Measurements from ENCODE around the gene C21orf58.
"Not testable (repeated sequence)": the region's sequence is repeated elsewhere in the genome, so short reads cannot be mapped to it uniquely, and the experiment has no call there.

The C21orf58 gene

DNA sequence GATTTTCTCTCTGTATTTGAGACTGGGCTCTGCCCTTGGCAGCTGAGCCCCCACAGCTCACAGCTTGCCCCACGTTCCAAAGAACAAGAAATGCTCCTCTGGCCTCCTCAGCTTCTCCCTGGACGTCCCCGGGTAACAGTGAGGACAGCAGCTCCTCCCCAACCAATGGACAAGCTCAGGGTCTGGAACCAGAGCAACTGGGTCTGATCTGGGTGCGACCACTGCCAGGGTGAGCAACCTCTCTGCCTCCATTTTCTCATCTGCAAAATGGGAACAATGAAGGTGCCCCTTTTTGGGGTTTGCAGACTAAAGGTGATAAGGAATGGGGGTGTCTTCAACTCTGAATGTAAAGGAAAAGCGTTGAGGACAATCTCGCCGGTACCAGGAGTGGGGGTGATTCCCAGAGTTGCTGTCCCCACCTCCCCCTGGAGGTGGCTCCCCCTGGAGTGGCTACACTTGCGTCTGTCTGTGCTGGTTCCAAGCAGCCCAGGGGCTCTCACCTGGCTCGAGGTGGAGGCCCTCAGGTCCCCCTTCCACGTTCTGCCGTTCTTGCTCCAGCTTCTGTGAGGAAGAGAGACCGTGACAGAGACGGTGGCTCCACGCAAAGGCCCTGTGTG, 6.9 kb downstream of the C21orf58 start:
- peaks cover 23% of the 10 kb centered on the region for H3K4me1 ChIP-seq (ENCODE audit: insufficient read depth, insufficient read length)
- H3K9ac ChIP-seq (ENCODE audit: insufficient read length, low read depth) = peak overlapping the region; percentile 1
- H3K9me3 ChIP-seq (ENCODE audit: insufficient read depth, low read length) = no peaks in the 10 kb centered on the region
- H3K4me3 ChIP-seq (ENCODE audit: insufficient read length, low read depth) = no peak overlapping the region
- DNase-seq (ENCODE audit: low read depth, low spot score) = no peak
- H3K36me3 ChIP-seq (ENCODE audit: insufficient read depth, insufficient read length, low read length) = peaks cover 71% of the 10 kb centered on the region
- no peak for TF ChIP-seq YY1 (IDR thresholded peaks at IDR 0.05; ENCODE audit: insufficient read depth, insufficient read length)
- TF ChIP-seq SUZ12 (IDR thresholded peaks at IDR 0.05; ENCODE audit: extremely low read depth, insufficient read depth, insufficient read length) = no peak
- no peak for TF ChIP-seq ZNF274 (IDR thresholded peaks at IDR 0.05; ENCODE audit: low read depth, low read length)
- H3K27me3 ChIP-seq (ENCODE audit: insufficient read depth, insufficient read length) = no peaks in the 10 kb centered on the region

DNA sequence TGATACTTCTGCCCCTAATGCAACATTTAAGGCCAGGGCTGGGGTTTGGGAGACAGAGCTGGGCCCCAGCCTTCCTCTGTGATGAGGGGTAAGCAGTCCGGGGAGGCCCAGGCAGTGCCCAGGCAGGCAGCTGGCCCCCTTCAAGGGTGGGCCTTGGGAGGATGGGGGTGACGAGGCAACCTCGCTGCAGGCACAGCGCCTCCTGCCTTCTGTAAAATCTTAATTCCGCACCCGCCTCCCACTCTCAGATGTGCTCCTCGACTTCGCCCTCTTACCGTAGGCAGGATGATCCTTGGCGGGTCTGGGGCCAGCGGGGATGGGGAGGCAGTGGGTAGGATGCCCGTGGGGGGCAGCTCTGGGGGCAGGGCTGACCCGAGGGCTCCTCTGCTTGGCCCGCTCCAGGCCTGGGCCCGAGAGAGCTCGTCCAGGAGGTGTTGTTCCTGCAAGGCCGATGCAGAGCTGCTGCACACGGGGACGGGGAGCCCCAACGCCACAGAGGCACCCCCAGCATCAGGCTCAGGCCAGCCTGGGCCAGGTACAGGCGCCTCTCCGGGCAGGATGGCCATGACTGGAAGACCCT, 9.1 kb downstream of the C21orf58 start:
- Histone ChIP-seq H3K4me3 (ENCODE audit: insufficient read length, low read depth) (no peak overlapping the region), H3K27me3 (ENCODE audit: insufficient read depth, insufficient read length) (no peaks in the 10 kb centered on the region), H3K36me3 (ENCODE audit: insufficient read depth, insufficient read length, low read length) (peaks cover 79% of the 10 kb centered on the region), H3K9me3 (ENCODE audit: insufficient read depth, low read length) (no peaks in the 10 kb centered on the region), H3K4me1 (ENCODE audit: insufficient read depth, insufficient read length) (peaks cover 23% of the 10 kb centered on the region), H3K9ac (ENCODE audit: insufficient read length, low read depth) (peak overlapping the region; percentile 13)
- no peak for TF ChIP-seq ZNF274 (IDR thresholded peaks at IDR 0.05; ENCODE audit: low read depth, low read length)
- no peak for TF ChIP-seq YY1 (IDR thresholded peaks at IDR 0.05; ENCODE audit: insufficient read depth, insufficient read length)
- no peak for TF ChIP-seq SUZ12 (IDR thresholded peaks at IDR 0.05; ENCODE audit: extremely low read depth, insufficient read depth, insufficient read length)
- DNase-seq (ENCODE audit: low read depth, low spot score) = no peak

DNA sequence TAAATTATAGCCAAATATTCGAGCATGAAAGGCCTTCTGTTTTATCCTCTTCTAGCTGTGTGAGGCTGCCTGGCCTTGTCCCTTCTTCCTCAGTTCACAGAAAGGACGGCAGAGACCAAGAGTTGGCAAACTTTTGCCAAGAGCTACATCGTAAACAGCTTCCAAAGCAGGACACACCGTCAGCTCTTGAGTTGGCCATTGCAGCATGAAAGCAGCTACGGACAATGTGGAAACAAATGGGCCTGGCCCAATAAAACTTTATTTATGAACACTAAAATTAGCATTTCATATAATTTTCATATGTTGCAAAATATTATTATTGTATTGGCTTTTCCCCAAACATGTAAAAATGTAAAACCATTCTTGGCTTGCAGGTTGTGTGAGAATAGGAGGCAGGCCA, 10.7 kb downstream of the C21orf58 start:
- H3K4me1 ChIP-seq (ENCODE audit: insufficient read depth, insufficient read length) = peaks cover 11% of the 10 kb centered on the region
- H3K36me3 ChIP-seq (ENCODE audit: insufficient read depth, insufficient read length, low read length) = peaks cover 83% of the 10 kb centered on the region

DNA sequence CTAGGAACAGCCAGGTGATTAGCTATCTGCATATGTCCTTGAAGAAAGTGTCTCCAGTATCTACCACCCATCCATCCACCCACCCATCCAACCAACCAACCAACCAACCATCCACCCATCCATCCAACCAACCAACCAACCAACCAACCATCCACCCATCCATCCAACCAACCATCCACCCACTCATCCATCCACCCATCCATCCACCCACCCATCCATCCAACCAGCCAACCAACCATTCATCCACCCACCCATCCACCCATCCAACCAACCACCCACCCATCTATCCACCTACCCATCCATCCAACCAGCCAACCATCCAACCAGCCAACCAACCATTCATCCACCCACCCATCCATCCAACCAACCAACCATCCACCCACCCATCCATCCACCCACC, 12.1 kb downstream of the C21orf58 start:
- Histone ChIP-seq H3K27me3 (ENCODE audit: insufficient read depth, insufficient read length) (no peaks in the 10 kb centered on the region), H3K4me3 (ENCODE audit: insufficient read length, low read depth) (no peak overlapping the region), H3K36me3 (ENCODE audit: insufficient read depth, insufficient read length, low read length) (peaks cover 81% of the 10 kb centered on the region), H3K9ac (ENCODE audit: insufficient read length, low read depth) (no peak overlapping the region), H3K9me3 (ENCODE audit: insufficient read depth, low read length) (no peaks in the 10 kb centered on the region), H3K4me1 (ENCODE audit: insufficient read depth, insufficient read length) (no peaks in the 10 kb centered on the region)
- no peak for DNase-seq (ENCODE audit: low read depth, low spot score)
- TF ChIP-seq ZNF274 (IDR thresholded peaks at IDR 0.05; ENCODE audit: low read depth, low read length) = no peak
- TF ChIP-seq SUZ12 (IDR thresholded peaks at IDR 0.05; ENCODE audit: extremely low read depth, insufficient read depth, insufficient read length) = no peak
- TF ChIP-seq YY1 (IDR thresholded peaks at IDR 0.05; ENCODE audit: insufficient read depth, insufficient read length) = no peak

More for the DNA sequence above, 10.7 kb downstream of the C21orf58 start:
- Histone ChIP-seq H3K9me3 (ENCODE audit: insufficient read depth, low read length) (no peaks in the 10 kb centered on the region), H3K4me3 (ENCODE audit: insufficient read length, low read depth) (no peak overlapping the region), H3K9ac (ENCODE audit: insufficient read length, low read depth) (no peak overlapping the region), H3K27me3 (ENCODE audit: insufficient read depth, insufficient read length) (no peaks in the 10 kb centered on the region)
- TF ChIP-seq YY1 (IDR thresholded peaks at IDR 0.05; ENCODE audit: insufficient read depth, insufficient read length) (no peak), ZNF274 (IDR thresholded peaks at IDR 0.05; ENCODE audit: low read depth, low read length) (no peak), SUZ12 (IDR thresholded peaks at IDR 0.05; ENCODE audit: extremely low read depth, insufficient read depth, insufficient read length) (no peak)
- DNase-seq (ENCODE audit: low read depth, low spot score) = no peak

DNA sequence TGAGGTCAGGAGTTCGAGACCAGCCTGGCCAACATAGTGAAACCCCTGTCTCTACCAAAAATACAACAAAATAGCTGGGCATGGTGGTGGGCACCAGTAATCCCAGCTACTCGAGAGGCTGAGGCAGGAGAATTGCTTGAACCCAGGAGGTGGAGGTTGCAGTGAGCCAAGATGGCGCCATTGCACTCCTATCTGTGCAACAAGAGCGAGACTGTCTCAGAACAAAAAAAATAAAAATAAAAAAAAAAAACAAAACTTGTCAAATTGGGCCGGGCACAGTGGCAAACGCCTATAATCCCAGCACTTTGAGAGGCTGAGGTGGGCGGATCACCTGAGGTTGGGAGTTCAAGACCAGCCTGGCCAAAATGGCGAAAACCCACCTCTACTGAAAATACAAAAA, 13.4 kb downstream of the C21orf58 start:
- not testable (repeated sequence) for H3K27me3 ChIP-seq (ENCODE audit: insufficient read depth, insufficient read length); H3K4me1 ChIP-seq (ENCODE audit: insufficient read depth, insufficient read length); H3K9me3 ChIP-seq (ENCODE audit: insufficient read depth, low read length); H3K9ac ChIP-seq (ENCODE audit: insufficient read length, low read depth); H3K4me3 ChIP-seq (ENCODE audit: insufficient read length, low read depth); DNase-seq (ENCODE audit: low read depth, low spot score)
- H3K36me3 ChIP-seq (ENCODE audit: insufficient read depth, insufficient read length, low read length) = peaks cover 70% of the 10 kb centered on the region

DNA sequence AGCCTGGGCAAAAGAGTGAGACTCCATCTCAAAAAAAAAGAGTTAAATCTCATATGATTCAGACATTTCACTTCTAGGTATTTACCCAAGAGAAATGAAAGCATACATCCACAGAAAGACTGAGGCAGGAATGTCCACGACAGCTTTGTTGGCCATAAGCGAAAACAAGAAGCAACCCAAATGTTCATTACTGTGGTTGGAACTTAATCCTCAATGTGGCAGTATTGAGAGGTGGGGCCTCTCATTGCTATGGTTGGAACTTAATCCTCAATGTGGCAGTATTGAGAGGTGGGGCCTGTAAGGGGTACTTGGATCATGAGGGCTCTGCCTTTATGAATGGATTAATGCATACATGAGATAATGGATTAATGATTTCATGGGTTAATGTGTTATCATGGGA, 15.2 kb downstream of the C21orf58 start:
- no peaks in the 10 kb centered on the region for H3K9me3 ChIP-seq (ENCODE audit: insufficient read depth, low read length)
- no peak overlapping the region for H3K4me3 ChIP-seq (ENCODE audit: insufficient read length, low read depth)
- H3K27me3 ChIP-seq (ENCODE audit: insufficient read depth, insufficient read length) = no peaks in the 10 kb centered on the region
- no peak for DNase-seq (ENCODE audit: low read depth, low spot score)
- H3K9ac ChIP-seq (ENCODE audit: insufficient read length, low read depth) = no peak overlapping the region
- H3K4me1 ChIP-seq (ENCODE audit: insufficient read depth, insufficient read length) = no peaks in the 10 kb centered on the region
- peaks cover 63% of the 10 kb centered on the region for H3K36me3 ChIP-seq (ENCODE audit: insufficient read depth, insufficient read length, low read length)
- TF ChIP-seq ZNF274 (IDR thresholded peaks at IDR 0.05; ENCODE audit: low read depth, low read length) = no peak
- TF ChIP-seq YY1 (IDR thresholded peaks at IDR 0.05; ENCODE audit: insufficient read depth, insufficient read length) = no peak
- TF ChIP-seq SUZ12 (IDR thresholded peaks at IDR 0.05; ENCODE audit: extremely low read depth, insufficient read depth, insufficient read length) = no peak

DNA sequence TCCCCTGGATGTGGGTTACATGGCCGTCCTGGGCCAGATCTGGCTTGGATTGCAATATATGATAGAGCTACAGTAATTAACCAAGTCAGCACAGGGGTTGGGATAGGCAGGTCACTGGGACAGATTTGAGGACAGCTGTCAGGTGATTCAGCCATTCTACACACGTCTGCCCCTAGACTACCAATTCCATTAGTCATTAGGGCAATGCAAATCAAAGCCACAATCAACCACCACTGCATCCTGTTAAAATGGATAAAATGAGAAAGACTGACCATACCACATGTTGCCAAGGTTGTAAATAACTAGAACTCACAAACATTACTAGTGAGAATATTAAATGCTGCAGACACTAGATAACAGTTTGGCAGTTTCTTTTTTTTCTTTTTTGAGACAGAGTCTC, 16.0 kb downstream of the C21orf58 start:
- no peak for TF ChIP-seq ZNF274 (IDR thresholded peaks at IDR 0.05; ENCODE audit: low read depth, low read length)
- no peak for TF ChIP-seq SUZ12 (IDR thresholded peaks at IDR 0.05; ENCODE audit: extremely low read depth, insufficient read depth, insufficient read length)
- TF ChIP-seq YY1 (IDR thresholded peaks at IDR 0.05; ENCODE audit: insufficient read depth, insufficient read length) = no peak
- Histone ChIP-seq H3K27me3 (ENCODE audit: insufficient read depth, insufficient read length) (no peaks in the 10 kb centered on the region), H3K9me3 (ENCODE audit: insufficient read depth, low read length) (no peaks in the 10 kb centered on the region), H3K4me3 (ENCODE audit: insufficient read length, low read depth) (no peak overlapping the region), H3K9ac (ENCODE audit: insufficient read length, low read depth) (no peak overlapping the region), H3K36me3 (ENCODE audit: insufficient read depth, insufficient read length, low read length) (peaks cover 58% of the 10 kb centered on the region), H3K4me1 (ENCODE audit: insufficient read depth, insufficient read length) (no peaks in the 10 kb centered on the region)
- no peak for DNase-seq (ENCODE audit: low read depth, low spot score)
